Daoy (cell line): ENCODE measurements around the gene RNF125. TPM values are rescaled to one million over a fixed set of nuclear protein-coding genes. Genes with fewer than 3 reads are reported as not detected.
"Not testable (repeated sequence)": the region's sequence is repeated elsewhere in the genome, so short reads cannot be mapped to it uniquely, and the experiment has no call there.

Experiments used
- DNase-seq: peaks from one replicate; pipeline ENCODE4 v3.0.0-alpha.2; 2015; ENCODE audit warnings: low read depth
- total RNA-seq: library from RNA; depleted of rRNA; stranded (reverse); fragments of >200 nt; shearing (Covaris generic); gene quantifications from 2 replicates; pipeline ENCODE4 v1.2.3, GENCODE V29; 2014

Gene RNF125
- total RNA-seq, 1 experiment from 2014 or later: 0.57 TPM

GRCh38 chr18:32025744-32026143 is 7.1 kb downstream of the RNF125 start:
- no peak for DNase-seq

- DNase-seq: no peak
Observed at GRCh38 chr18:32026491-32027086, 8.0 kb downstream of the RNF125 start.

- no peak for DNase-seq
Observed at GRCh38 chr18:32029558-32029957, 10.9 kb downstream of the RNF125 start.

GRCh38 chr18:32032609-32033008 is 14.0 kb downstream of the RNF125 start:
- no peak for DNase-seq

GRCh38 chr18:32036506-32037180 is 18.0 kb downstream of the RNF125 start:
- DNase-seq: no peak

GRCh38 chr18:32037616-32038015 is 19.0 kb downstream of the RNF125 start:
- DNase-seq: no peak

- no peak for DNase-seq
Observed at GRCh38 chr18:32040936-32041335, 22.3 kb downstream of the RNF125 start.

- DNase-seq: no peak
Observed at GRCh38 chr18:32042337-32042736, 23.7 kb downstream of the RNF125 start.

GRCh38 chr18:32048507-32049091 is 30.0 kb downstream of the RNF125 start:
- DNase-seq: no peak

GRCh38 chr18:32049393-32050171 is 31.0 kb downstream of the RNF125 start:
- peak; percentile 8 for DNase-seq

GRCh38 chr18:32056613-32057358 is 38.2 kb downstream of the RNF125 start:
- no peak for DNase-seq

GRCh38 chr18:32057624-32058165 is 39.1 kb downstream of the RNF125 start:
- no peak for DNase-seq

GRCh38 chr18:32060026-32060425 is 41.4 kb downstream of the RNF125 start:
- DNase-seq: no peak

- DNase-seq: no peak
Observed at GRCh38 chr18:32067375-32068167, 48.9 kb downstream of the RNF125 start.

- DNase-seq: no peak
Observed at GRCh38 chr18:32072321-32072720, 53.7 kb downstream of the RNF125 start.

- DNase-seq: no peak
Observed at GRCh38 chr18:32074206-32074605, 55.6 kb downstream of the RNF125 start.

GRCh38 chr18:32078845-32079244 is 60.2 kb downstream of the RNF125 start:
- DNase-seq: no peak

- no peak for DNase-seq
Observed at GRCh38 chr18:32081881-32082280, 63.3 kb downstream of the RNF125 start.

- no peak for DNase-seq
Observed at GRCh38 chr18:32083781-32084180, 65.2 kb downstream of the RNF125 start.

- peak; percentile 29 for DNase-seq
Observed at GRCh38 chr18:32086881-32087280, 68.3 kb downstream of the RNF125 start.

- not testable (repeated sequence) for DNase-seq
Observed at GRCh38 chr18:32090831-32091230, 72.2 kb downstream of the RNF125 start.
